Measurements from ENCODE around the gene CDCA7.

GRCh38 chr2:173395567-173396351, 41.1 kb downstream of the CDCA7 start:
- TF ChIP-seq ZNF274 (IDR thresholded peaks at IDR 0.05; ENCODE audit: low read depth, low read length) = no peak
- no peak for TF ChIP-seq YY1 (IDR thresholded peaks at IDR 0.05; ENCODE audit: insufficient read depth, insufficient read length)
- TF ChIP-seq SUZ12 (IDR thresholded peaks at IDR 0.05; ENCODE audit: extremely low read depth, insufficient read depth, insufficient read length) = no peak

All from NT2/D1 (cell line).